Adrenal gland (tissue), 12 donors: ENCODE measurements around the gene B4GALT1. TPM values are rescaled to one million over a fixed set of nuclear protein-coding genes. Genes with fewer than 3 reads are reported as not detected.

Source experiments
- DNase-seq, 7 donors: peaks; one replicate each; pipeline ENCODE4 v3.0.0-alpha.2; 2019 to 2020
- H3K27ac ChIP-seq, 5 donors: fragments of 200-600 bp; sonication (generic) in 4 of 5; 1 replicate in 3 of 5; 2 replicates in 2 of 5; pipeline versions ENCODE4 v1.5.1 to v1.8.0; 2016 to 2020; ENCODE audit warnings: mild to moderate bottlenecking in 1 of 5
- H3K27me3 ChIP-seq: fragments of 200-600 bp; 2 replicates; pipeline ENCODE4 v1.8.0; 2021
- H3K36me3 ChIP-seq, 2 donors: fragments of 200-600 bp; replicated peaks in 1 of 2; 1 replicate in 1 of 2; 2 replicates in 1 of 2; pipeline versions ENCODE4 v1.5.1 to v1.8.0; 2018 to 2022
- H3K4me1 ChIP-seq, 2 donors: fragments of 200-600 bp; replicated peaks in 1 of 2; 1 replicate in 1 of 2; 2 replicates in 1 of 2; pipeline versions ENCODE4 v1.5.1 to v1.8.0; 2018 to 2021
- H3K4me3 ChIP-seq, 4 donors: fragments of 200-600 bp; sonication (generic) in 3 of 4; one replicate each; pipeline ENCODE4 v1.5.1; 2016 to 2018
- H3K9me3 ChIP-seq, 3 donors: fragments of 200-600 bp; sonication (generic) in 1 of 3; replicated peaks in 1 of 3; 1 replicate in 2 of 3; 2 replicates in 1 of 3; pipeline versions ENCODE4 v1.5.1 to v1.8.0; 2016 to 2021
- CTCF ChIP-seq, 6 experiments: fragments of 450-650 bp in 4 of 6; fragments of 200-600 bp in 2 of 6; sonication (generic) in 1 of 6; IDR thresholded peaks; 1 replicate in 5 of 6; 2 replicates in 1 of 6; pipeline versions ENCODE4 v1.5.1 to v1.8.0; 2016 to 2021; ENCODE audit warnings: antibody characterized with exemption in 6 of 6, mild to moderate bottlenecking in 2 of 6, moderate library complexity in 1 of 6
- POLR2A ChIP-seq, 2 donors: fragments of 450-650 bp; IDR thresholded peaks; one replicate each; pipeline ENCODE4 v1.6.1; 2017; ENCODE audit warnings: antibody characterized with exemption in 2 of 2, mild to moderate bottlenecking in 2 of 2, moderate library complexity in 1 of 2
- WGBS, 4 donors: extraction: QIAGEN DNeasy Blood & Tissue Kit in 2 of 4; methylation state at CpG; one replicate each; pipeline versions ENCODE4 v1.1.5 to v1.1.7; 2013 to 2017; 5-methylcytosine and 5-hydroxymethylcytosine counted together
- intact Hi-C, 2 donors: fragments of 100-400 bp; cut with DNase I; formaldehyde crosslinking; loops; one replicate each; pipeline versions ENCODE4 v1.14.1 to v1.15.0; 2022 to 2023
- polyA plus RNA-seq, 3 donors: library from polyadenylated mRNA; stranded (reverse); fragments of 200-250 nt in 2 of 3; fragments of 350-450 nt in 1 of 3; fragmentation: Illumina TruSeq in 1 of 3; extraction: RNeasy Lipid Tissue Mini Kit (QIAGEN cat#74804) in 1 of 3; gene quantifications; one replicate each; pipeline ENCODE4 v1.2.3, GENCODE V29; 2013 to 2014
- total RNA-seq, 9 donors: library from RNA; depleted of rRNA in 4 of 9; stranded (reverse); fragments of >200 nt in 4 of 9; fragments of 120-200 nt in 1 of 9; fragmentation: NEBNext Ultra II Directional in 1 of 9; extraction: Animal tissue kit (Norgen Biotek cat#: 25700) in 1 of 9; gene quantifications; one replicate each; pipeline versions ENCODE4 v1.1.0 to v1.2.4, GENCODE V29; 2013 to 2023
- donor health status: healthy with polysubstance abuse.
- donor health status: Bipolar disorder and iron deficiency.
- donor health status: DM: yes; HTN: yes; CAD: no.
- donor health status: DM: no; HTN: no; CAD: no.
- donor health status: DM: no; HTN: no; CAD: no.
- donor health status: DM: yes; HTN: yes; CAD: no.

Gene B4GALT1
- total and polyA plus RNA-seq, 12 donors, result 18.7 to 117 (median 62.7) TPM

GRCh38 chr9:33209394-33209793 is 42.3 kb upstream of the B4GALT1 start:
- Histone ChIP-seq H3K27ac (no peak overlapping the region), H3K4me3 (no peak overlapping the region), H3K9me3 (no peaks in the 10 kb centered on the region), H3K4me1 (no peaks in the 10 kb centered on the region), H3K36me3 (no peaks in the 10 kb centered on the region), H3K27me3 (no peaks in the 10 kb centered on the region)
- 73 to 100% (median 95%) methylated on average over 1 of the region's 1 CpG for WGBS, 4 donors
- DNase-seq, result no peak
- TF ChIP-seq CTCF (IDR thresholded peaks at IDR 0.05), result no peak
- TF ChIP-seq POLR2A (IDR thresholded peaks at IDR 0.05), result no peak
- intact Hi-C loops, result no loop called here

GRCh38 chr9:33202552-33203201 is 35.5 kb upstream of the B4GALT1 start:
- peak in 6 of 7 donors; percentile 23 to 65 (median 38) for DNase-seq
- H3K4me1 ChIP-seq, result no peaks in the 10 kb centered on the region
- TF ChIP-seq CTCF (IDR thresholded peaks at IDR 0.05) (no peak), POLR2A (IDR thresholded peaks at IDR 0.05) (no peak)
- H3K36me3 ChIP-seq, result no peaks in the 10 kb centered on the region
- H3K4me3 ChIP-seq, result no peak overlapping the region
- H3K9me3 ChIP-seq, result no peaks in the 10 kb centered on the region
- H3K27me3 ChIP-seq, result no peaks in the 10 kb centered on the region
- 49 to 57% (median 52%) methylated on average over 7 to 11 of the region's 11 CpGs for WGBS, 4 donors
- intact Hi-C loops, result no loop called here
- peak overlapping the region in 1 of 5 donors; percentile 53 for H3K27ac ChIP-seq

- no peaks in the 10 kb centered on the region for H3K36me3 ChIP-seq
- intact Hi-C loops, result no loop called here
- H3K4me1 ChIP-seq, result no peaks in the 10 kb centered on the region
- TF ChIP-seq POLR2A (IDR thresholded peaks at IDR 0.05), result no peak
- TF ChIP-seq CTCF (IDR thresholded peaks at IDR 0.05), result no peak
- H3K4me3 ChIP-seq, result no peak overlapping the region
- DNase-seq, result no peak
- H3K27ac ChIP-seq, result peak overlapping the region in 1 of 5 donors; percentile 53
- no peaks in the 10 kb centered on the region for H3K9me3 ChIP-seq
- no peaks in the 10 kb centered on the region for H3K27me3 ChIP-seq
- 89 to 100% (median 92%) methylated on average over 1 of the region's 1 CpG for WGBS, 4 donors
Observed at GRCh38 chr9:33202018-33202417, 34.9 kb upstream of the B4GALT1 start.

- TF ChIP-seq POLR2A (IDR thresholded peaks at IDR 0.05) (no peak), CTCF (IDR thresholded peaks at IDR 0.05) (no peak)
- DNase-seq, result no peak
- no peak overlapping the region for H3K4me3 ChIP-seq
- H3K27ac ChIP-seq, result peak overlapping the region in 1 of 5 donors; percentile 38
- WGBS, 4 donors, result 74 to 84% (median 78%) methylated on average over 6 of the region's 6 CpGs
- no peaks in the 10 kb centered on the region for H3K9me3 ChIP-seq
- H3K27me3 ChIP-seq, result no peaks in the 10 kb centered on the region
- H3K36me3 ChIP-seq, result no peaks in the 10 kb centered on the region
- no peaks in the 10 kb centered on the region for H3K4me1 ChIP-seq
- intact Hi-C loops, result no loop called here
Observed at GRCh38 chr9:33198165-33198564, 31.0 kb upstream of the B4GALT1 start.
